OCI-LY7 (cell line): Measurements from ENCODE around the gene DDX56.

Experiments used
- CTCF ChIP-seq: fragments of 200-600 bp; sonication (generic); conservative IDR thresholded peaks from 2 replicates; pipeline ENCODE4 v1.5.1; 2014; ENCODE audit warnings: mild to moderate bottlenecking, antibody characterized with exemption, low read length, moderate library complexity, mixed read lengths
- EZH2phosphoT487 ChIP-seq: fragments of 200-600 bp; sonication (generic); IDR thresholded peaks from 2 replicates; pipeline ENCODE4 v1.6.1; 2018; ENCODE audit warnings: low read depth, borderline replicate concordance, mild to moderate bottlenecking, mixed run types, antibody characterized with exemption, low read length, moderate library complexity, mixed read lengths

GRCh38 chr7:44548893-44549292 is 24.8 kb downstream of the DDX56 start:
- no peak for TF ChIP-seq EZH2phosphoT487
- no peak for TF ChIP-seq CTCF
